Naive thymus-derived CD8-positive, alpha-beta T cell (primary cell): ENCODE results near the gene RMP24. TPM values are rescaled to one million over a fixed set of nuclear protein-coding genes. Genes with fewer than 3 reads are reported as not detected.
"Not testable (repeated sequence)": the region's sequence is repeated elsewhere in the genome, so short reads cannot be mapped to it uniquely, and the experiment has no call there.

ENCODE experiments used
- ATAC-seq, 2 donors: fragments of 150-1000 bp; cut with Tn5 transposase in 1 of 2; sonication (Bioruptor Pico), chemical (Tn5 transposase) in 1 of 2; 1 replicate in 1 of 2; 2 replicates in 1 of 2; pipeline ENCODE4 v1.10.0; 2021; ENCODE audit warnings: mild to moderate bottlenecking in 2 of 2, moderate library complexity in 2 of 2
- POLR2A ChIA-PET: fragments of 350-600 bp; sonication (Branson Sonifier 250); formaldehyde crosslinking; loops from one replicate; lab custom pipeline; 2021; ENCODE audit warnings: antibody characterized with exemption; lab: Charles Lee
- DNase-seq, 10 donors: peaks; one replicate each; pipeline versions ENCODE4 v3.0.0 to v3.0.0-alpha.2; 2020 to 2022
- H3K27ac Mint-ChIP-seq, 10 donors: one replicate each; pipeline ENCODE4 v1.8.0; 2020 to 2022; ENCODE audit warnings: mild to moderate bottlenecking in 10 of 10, mixed read lengths in 10 of 10, moderate library complexity in 4 of 10, inconsistent platforms in 1 of 10
- H3K27me3 Mint-ChIP-seq, 5 donors: one replicate each; pipeline ENCODE4 v1.8.0; 2021 to 2022; ENCODE audit warnings: mixed read lengths in 5 of 5
- H3K36me3 Mint-ChIP-seq, 3 donors: one replicate each; pipeline ENCODE4 v1.8.0; 2020 to 2022; ENCODE audit warnings: mixed read lengths in 3 of 3, mild to moderate bottlenecking in 2 of 3, inconsistent platforms in 1 of 3
- H3K4me1 Mint-ChIP-seq, 4 donors: one replicate each; pipeline ENCODE4 v1.8.0; 2021 to 2022; ENCODE audit warnings: mixed read lengths in 4 of 4
- H3K4me3 Mint-ChIP-seq, 10 donors: one replicate each; pipeline ENCODE4 v1.8.0; 2020 to 2022; ENCODE audit warnings: mild to moderate bottlenecking in 10 of 10, mixed read lengths in 10 of 10, moderate library complexity in 6 of 10, inconsistent platforms in 1 of 10
- H3K9me3 Mint-ChIP-seq, 9 donors: one replicate each; pipeline ENCODE4 v1.8.0; 2020 to 2022; ENCODE audit warnings: mixed read lengths in 9 of 9, mild to moderate bottlenecking in 3 of 9, inconsistent platforms in 1 of 9, moderate library complexity in 1 of 9
- microRNA-seq: library from miRNA; unstranded; fragments of <30 nt; microRNA quantifications from one replicate; pipeline ENCODE4 v1.2.0, GENCODE V29; 2022; ENCODE audit warnings: borderline microRNAs expressed
- polyA plus RNA-seq, 3 donors: library from polyadenylated mRNA; unstranded; fragments of 300-500 nt; fragmentation: Illumina TruSeq; gene quantifications; one replicate each; pipeline ENCODE4 v1.2.3, GENCODE V29; 2021
- total RNA-seq, 8 experiments: library from RNA in 2 of 8; stranded (reverse) in 2 of 8; gene quantifications; one replicate each; pipeline ENCODE4 v1.2.3 and lab custom pipeline; 2021 to 2026

The RMP24 gene

DNA sequence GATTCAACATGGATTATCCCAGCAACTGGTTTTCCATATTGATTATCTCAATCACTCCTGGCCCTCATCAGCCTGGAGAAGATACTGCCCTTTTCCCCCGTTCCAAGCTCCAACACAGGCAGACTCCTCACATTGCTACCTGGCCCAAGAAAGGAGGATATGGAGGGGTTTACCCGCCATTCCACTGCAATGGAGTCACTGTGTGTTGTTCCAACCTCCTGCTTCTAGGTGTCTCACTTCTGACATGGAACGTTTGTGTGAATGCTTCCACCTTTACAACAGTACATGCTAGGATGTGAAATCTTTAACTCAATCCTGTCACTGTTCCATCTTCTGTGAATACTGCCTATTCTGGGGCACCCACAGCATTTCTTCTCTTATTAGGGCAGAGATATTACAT lies 36.7 kb downstream of the RMP24 start:
- H3K4me3 Mint-ChIP-seq = no peak overlapping the region
- no peak for DNase-seq
- no peaks in the 10 kb centered on the region for H3K9me3 Mint-ChIP-seq
- peaks cover 0 to 4% (median 0%) of the 10 kb centered on the region in 3 donors for H3K36me3 Mint-ChIP-seq
- H3K4me1 Mint-ChIP-seq = peaks cover 0 to 1% (median 0%) of the 10 kb centered on the region in 4 donors
- ATAC-seq = no peak
- no peaks in the 10 kb centered on the region for H3K27me3 Mint-ChIP-seq
- POLR2A ChIA-PET = no interaction called here
- H3K27ac Mint-ChIP-seq = no peak overlapping the region

DNA sequence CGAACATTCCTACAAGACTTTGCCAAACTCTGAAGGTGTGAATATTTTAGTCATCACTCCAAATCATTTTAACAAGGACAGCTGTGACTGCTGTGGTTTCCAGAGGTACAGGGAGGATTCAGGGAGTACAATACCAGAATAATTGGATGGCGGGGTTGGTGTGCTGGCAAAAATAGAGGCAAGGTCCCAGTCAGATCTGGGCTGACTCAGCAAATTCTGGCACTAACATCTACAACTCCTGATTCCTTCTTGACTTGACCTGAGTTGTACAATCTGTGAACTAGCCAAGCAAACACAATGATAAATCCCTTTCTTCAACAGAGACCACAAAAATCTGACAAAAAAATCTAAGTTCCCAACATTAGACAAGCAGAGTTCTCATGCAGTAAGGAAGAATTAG lies 40.4 kb downstream of the RMP24 start:
- Mint-ChIP-seq H3K9me3 (no peaks in the 10 kb centered on the region), H3K4me3 (no peak overlapping the region), H3K36me3 (peaks cover 0 to 4% (median 0%) of the 10 kb centered on the region in 3 donors), H3K4me1 (peaks cover 1 to 14% (median 6%) of the 10 kb centered on the region in 4 donors), H3K27me3 (no peaks in the 10 kb centered on the region), H3K27ac (no peak overlapping the region)
- no peak for DNase-seq
- POLR2A ChIA-PET = no interaction called here
- ATAC-seq = no peak

DNA sequence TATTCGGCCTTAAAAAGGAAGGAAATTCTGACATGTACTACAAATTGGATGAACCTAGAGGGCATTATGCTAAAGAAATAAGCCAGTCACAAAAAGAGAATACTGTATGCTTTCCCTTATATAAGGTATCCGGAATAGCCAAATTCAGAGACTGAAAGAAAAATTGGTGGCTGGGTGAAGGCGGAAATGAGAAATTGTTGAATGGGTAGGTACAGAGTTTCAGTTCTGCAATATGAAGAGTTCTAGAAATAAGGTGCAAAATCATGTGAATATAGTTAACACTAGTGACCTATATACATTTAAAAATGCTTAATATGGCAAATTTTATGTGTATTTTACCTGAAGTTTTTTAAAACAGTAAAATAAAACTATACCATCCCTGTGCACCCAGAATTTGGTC lies 43.1 kb downstream of the RMP24 start:
- DNase-seq (no peak), ATAC-seq (no peak)
- Mint-ChIP-seq H3K4me1 (peaks cover 0 to 14% (median 6%) of the 10 kb centered on the region in 4 donors), H3K9me3 (no peaks in the 10 kb centered on the region), H3K27me3 (no peaks in the 10 kb centered on the region), H3K4me3 (no peak overlapping the region), H3K36me3 (peaks cover 0 to 4% (median 0%) of the 10 kb centered on the region in 3 donors), H3K27ac (no peak overlapping the region)
- POLR2A ChIA-PET = interaction anchor here (0.7 kb wide), 1 partner anchor 912 kb away, joined by 4 read pairs; no protein-coding TSS in a partner anchor

DNA sequence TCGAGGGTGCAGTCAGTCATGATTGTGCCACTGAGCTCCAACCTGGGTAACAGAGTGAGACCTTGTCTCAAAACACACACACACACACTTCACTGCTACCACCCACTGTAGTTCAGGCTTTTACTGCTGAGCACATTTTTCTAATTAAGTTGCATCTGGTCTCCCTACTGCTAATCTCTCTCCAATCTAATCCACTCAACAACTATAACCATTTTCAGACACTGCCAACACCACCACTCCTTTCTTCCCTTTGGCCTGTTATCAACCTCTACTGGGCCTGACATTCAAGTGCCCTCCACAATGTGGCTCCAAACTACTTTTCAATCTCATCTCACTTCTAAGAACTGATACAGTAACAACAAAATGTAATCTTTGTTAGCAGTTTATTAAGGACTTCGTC lies 44.8 kb downstream of the RMP24 start:
- no peak overlapping the region for H3K27ac Mint-ChIP-seq
- DNase-seq (peak in 1 of 10 donors; percentile 1), ATAC-seq (no peak)
- peaks cover 1 to 14% (median 6%) of the 10 kb centered on the region in 4 donors for H3K4me1 Mint-ChIP-seq
- no peak overlapping the region for H3K4me3 Mint-ChIP-seq
- POLR2A ChIA-PET = interaction anchor here (1.0 to 1.4 kb wide), 2 partner anchors 112 to 267 kb away, joined by 3 to 5 read pairs; partner anchors contain the start of gene SLC39A6
- peaks cover 0 to 4% (median 0%) of the 10 kb centered on the region in 3 donors for H3K36me3 Mint-ChIP-seq
- no peaks in the 10 kb centered on the region for H3K9me3 Mint-ChIP-seq
- no peaks in the 10 kb centered on the region for H3K27me3 Mint-ChIP-seq

DNA sequence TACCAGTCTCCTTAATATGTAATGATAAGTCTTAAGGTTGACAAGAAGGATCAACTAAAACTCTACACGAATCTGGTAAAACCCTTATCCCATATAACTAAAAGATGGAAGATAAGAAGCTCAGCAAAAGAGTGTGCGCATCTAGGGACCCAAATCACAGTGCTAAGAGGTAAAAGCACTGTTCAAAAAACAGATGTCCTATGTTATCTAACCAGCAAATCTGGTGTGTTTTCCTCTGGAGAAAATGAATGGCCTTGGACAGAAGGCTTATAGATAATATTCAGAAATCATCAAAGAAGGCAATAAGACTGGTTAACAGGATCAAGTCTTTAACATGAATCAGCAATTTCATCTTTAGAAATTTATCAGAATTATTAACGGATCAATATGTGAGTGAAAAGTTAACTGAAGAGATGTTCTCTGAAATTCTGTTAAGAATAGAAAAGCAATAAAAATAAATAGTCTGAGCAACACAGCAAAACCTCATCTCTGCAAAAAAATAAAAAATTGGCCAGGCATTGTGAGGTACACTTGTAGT lies 47.8 kb downstream of the RMP24 start:
- peaks cover 0 to 8% (median 4%) of the 10 kb centered on the region in 3 donors for H3K36me3 Mint-ChIP-seq
- POLR2A ChIA-PET = interaction anchor here (0.6 kb wide), 1 partner anchor 109 kb away, joined by 3 read pairs; the partner anchor contains the start of genes ELP2 and SLC39A6
- no peak for ATAC-seq
- no peak overlapping the region for H3K4me3 Mint-ChIP-seq
- peaks cover 3 to 16% (median 9%) of the 10 kb centered on the region in 4 donors for H3K4me1 Mint-ChIP-seq
- no peaks in the 10 kb centered on the region for H3K27me3 Mint-ChIP-seq
- no peaks in the 10 kb centered on the region for H3K9me3 Mint-ChIP-seq
- DNase-seq = no peak
- H3K27ac Mint-ChIP-seq = peak overlapping the region in 2 of 10 donors; percentile 47 to 74

DNA sequence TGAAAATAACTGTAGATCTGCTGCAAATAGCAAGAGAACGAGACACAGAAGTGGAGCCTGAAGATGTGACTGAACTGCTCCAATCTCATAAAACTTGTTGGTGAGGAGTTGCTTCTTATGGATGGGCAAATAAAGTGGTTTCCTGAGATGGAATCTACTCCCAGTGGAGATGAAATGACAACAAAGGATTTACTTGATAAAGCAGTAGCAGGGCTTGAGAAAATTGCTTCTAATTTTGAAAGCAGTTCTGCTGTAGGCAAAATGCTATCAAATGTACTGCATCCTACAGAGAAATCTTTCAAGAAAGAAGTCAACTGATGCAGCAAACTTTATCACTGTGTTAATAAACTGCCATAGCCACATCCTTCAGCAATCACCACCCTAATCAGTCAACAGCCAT lies 50.9 kb downstream of the RMP24 start:
- peak overlapping the region in 3 of 10 donors; percentile 5 to 30 (median 23) for H3K27ac Mint-ChIP-seq
- POLR2A ChIA-PET = no interaction called here

DNA sequence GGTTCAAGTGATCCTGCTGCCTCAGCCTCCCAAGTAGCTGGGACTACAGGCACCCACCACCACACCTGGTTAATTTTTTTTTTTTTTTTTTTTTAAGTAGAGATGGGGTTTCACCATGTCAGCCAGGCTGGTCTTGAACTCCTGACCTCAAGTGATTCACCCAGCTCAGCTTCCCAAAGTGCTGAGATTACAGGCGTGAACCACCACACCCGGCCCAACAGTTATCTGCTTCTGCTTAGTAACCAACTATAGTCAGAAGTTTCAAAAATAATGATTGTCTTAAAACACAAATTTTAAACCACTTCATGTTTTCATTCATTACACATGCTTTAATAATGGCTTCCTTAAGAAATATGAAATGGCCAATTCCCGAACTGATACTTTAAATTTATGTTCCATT lies 51.8 kb downstream of the RMP24 start:
- H3K4me3 Mint-ChIP-seq, DNase-seq, POLR2A ChIA-PET, H3K27me3 Mint-ChIP-seq, H3K9me3 Mint-ChIP-seq, ATAC-seq: not testable (repeated sequence)
- peaks cover 4 to 10% (median 8%) of the 10 kb centered on the region in 4 donors for H3K4me1 Mint-ChIP-seq
- H3K27ac Mint-ChIP-seq = peak overlapping the region in 2 of 10 donors; percentile 23 to 87
- H3K36me3 Mint-ChIP-seq = peaks cover 0 to 38% (median 17%) of the 10 kb centered on the region in 3 donors

More for the DNA sequence above, 50.9 kb downstream of the RMP24 start:
- DNase-seq = no peak
- H3K27me3 Mint-ChIP-seq = no peaks in the 10 kb centered on the region
- H3K36me3 Mint-ChIP-seq = peaks cover 0 to 29% (median 17%) of the 10 kb centered on the region in 3 donors
- peaks cover 3 to 9% (median 5%) of the 10 kb centered on the region in 4 donors for H3K4me1 Mint-ChIP-seq
- H3K9me3 Mint-ChIP-seq = no peaks in the 10 kb centered on the region
- no peak for ATAC-seq
- no peak overlapping the region for H3K4me3 Mint-ChIP-seq

DNA sequence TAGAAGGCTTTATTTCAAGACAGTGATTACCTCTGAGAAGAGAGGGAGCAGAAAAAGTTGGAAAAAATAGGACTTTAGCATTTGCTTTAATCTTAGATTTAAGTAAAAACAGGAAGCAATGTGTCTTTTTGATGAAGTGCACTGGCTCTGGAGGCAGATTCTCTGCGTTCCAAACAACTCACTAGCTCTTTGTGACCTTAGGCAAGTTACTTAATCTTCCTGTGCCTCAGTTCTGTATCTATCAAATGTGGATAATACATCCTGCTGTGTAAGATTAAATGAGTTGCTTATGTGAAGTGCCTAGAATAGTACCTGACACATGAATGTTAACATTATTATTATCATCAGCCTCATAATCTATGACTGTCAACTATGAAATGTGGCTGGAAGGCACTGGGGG lies 52.5 kb downstream of the RMP24 start:
- DNase-seq (no peak), ATAC-seq (no peak)
- peak overlapping the region in 8 of 10 donors; percentile 10 to 87 (median 26) for H3K27ac Mint-ChIP-seq
- no peaks in the 10 kb centered on the region for H3K9me3 Mint-ChIP-seq
- H3K27me3 Mint-ChIP-seq = no peaks in the 10 kb centered on the region
- H3K4me1 Mint-ChIP-seq = peaks cover 5 to 10% (median 8%) of the 10 kb centered on the region in 4 donors
- POLR2A ChIA-PET = no interaction called here
- peaks cover 0 to 46% (median 19%) of the 10 kb centered on the region in 3 donors for H3K36me3 Mint-ChIP-seq
- no peak overlapping the region for H3K4me3 Mint-ChIP-seq

DNA sequence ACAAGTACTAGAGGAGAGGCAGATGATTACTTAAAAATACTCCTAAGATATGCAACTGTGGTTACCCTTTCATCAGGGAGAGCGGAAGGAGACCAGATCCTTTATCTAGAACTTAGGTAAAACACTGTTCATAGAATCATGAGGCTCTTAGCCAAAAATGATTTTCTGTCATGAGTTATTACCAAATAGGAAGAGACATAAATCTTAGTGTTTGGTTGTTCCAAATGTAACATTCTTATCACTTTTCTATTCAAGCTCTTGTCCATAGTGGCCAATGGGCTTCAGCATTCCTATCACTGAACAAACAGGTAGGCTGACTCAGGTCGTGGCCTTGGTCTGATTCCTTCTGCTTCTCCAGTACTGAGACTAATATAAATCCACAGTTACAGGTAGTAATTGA lies 56.4 kb downstream of the RMP24 start:
- H3K36me3 Mint-ChIP-seq = peaks cover 0 to 74% (median 23%) of the 10 kb centered on the region in 3 donors
- H3K9me3 Mint-ChIP-seq = no peaks in the 10 kb centered on the region
- POLR2A ChIA-PET = no interaction called here
- ATAC-seq (no peak), DNase-seq (no peak)
- peak overlapping the region in 3 of 10 donors; percentile 25 to 51 (median 49) for H3K27ac Mint-ChIP-seq
- no peak overlapping the region for H3K4me3 Mint-ChIP-seq
- H3K4me1 Mint-ChIP-seq = peaks cover 18 to 30% (median 26%) of the 10 kb centered on the region in 4 donors
- H3K27me3 Mint-ChIP-seq = no peaks in the 10 kb centered on the region

Small RNA genes lying within 50 kb of the gene (microRNA-seq; reads per million reads assigned to microRNA genes)
- not detected for gene MIR3929

Other genes starting within 250 kb of the RMP24 start
- gene RPRD1A, start 94.9 kb downstream of the RMP24 start, total RNA-seq = 10 to 100 TPM; 49.6 to 51.3 TPM
- gene RPRD1A, start 94.9 kb downstream of the RMP24 start, polyA plus RNA-seq = 10 to 100 TPM in 1 of 3 donors, 1 to 10 TPM in 2; 6.7 to 12.0 (median 9.4) TPM
- gene SLC39A6, start 156.7 kb downstream of the RMP24 start, total RNA-seq = 10 to 100 TPM; 22.4 to 22.9 TPM
- gene SLC39A6, start 156.7 kb downstream of the RMP24 start, polyA plus RNA-seq = 10 to 100 TPM; 22.2 to 25.3 (median 23.0) TPM
- gene ELP2, start 157.2 kb downstream of the RMP24 start, total RNA-seq = 100 to 1,000 TPM; 165 to 172 TPM
- gene ELP2, start 157.2 kb downstream of the RMP24 start, polyA plus RNA-seq = 10 to 100 TPM; 65.4 to 84.0 (median 68.2) TPM
- gene MOCOS, start 214.8 kb downstream of the RMP24 start, total RNA-seq = under 1 TPM; 0.08 to 0.16 TPM
- gene MOCOS, start 214.8 kb downstream of the RMP24 start, polyA plus RNA-seq = not detected